ENCODE data around the gene SNTA1. TPM values are rescaled to one million over a fixed set of nuclear protein-coding genes. Genes with fewer than 3 reads are reported as not detected.
"Not testable (repeated sequence)": the region's sequence is repeated elsewhere in the genome, so short reads cannot be mapped to it uniquely, and the experiment has no call there.

The SNTA1 gene
- polyA plus RNA-seq (2013, experiment 1 of 2; ENCODE audit: insufficient read length), result 25.9 TPM
- 35.4 TPM for polyA plus RNA-seq (2013, experiment 2 of 2; ENCODE audit: insufficient read length)

DNA sequence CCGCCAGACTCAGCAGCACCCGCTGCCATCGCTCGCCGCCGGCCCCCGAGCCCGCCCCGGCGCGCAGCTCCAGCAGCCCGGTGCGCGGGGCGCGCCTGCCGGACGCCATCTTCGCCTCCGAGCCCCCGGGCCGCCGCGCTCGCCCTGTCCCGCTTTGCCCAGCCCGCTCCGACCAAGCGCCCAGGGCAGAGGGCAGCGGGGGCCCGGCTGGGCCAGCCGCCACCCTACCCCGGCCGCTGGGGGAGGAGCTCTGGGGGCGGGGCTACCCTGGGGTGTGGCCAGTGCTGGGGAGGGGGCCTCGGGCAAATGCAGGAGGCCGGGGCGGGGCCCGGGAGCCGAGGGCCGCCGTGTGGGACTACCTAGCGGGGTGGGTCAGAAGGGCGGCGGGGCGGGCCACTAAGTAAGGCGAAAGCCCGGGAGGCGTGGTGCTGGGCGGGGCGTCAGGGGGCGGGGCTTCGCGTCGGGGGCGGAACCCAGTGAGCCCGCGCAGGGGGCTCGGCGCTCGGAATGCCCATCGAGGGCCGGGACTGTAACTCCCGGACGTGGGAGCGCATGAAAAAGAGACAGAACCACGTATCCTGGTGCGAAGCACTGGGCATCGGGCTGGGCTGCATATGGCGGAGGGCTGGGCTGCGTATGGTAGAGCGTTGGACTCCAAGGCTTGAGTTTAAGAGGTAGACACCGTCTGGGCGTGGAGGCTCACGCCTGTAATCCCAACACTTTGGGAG lies at the start of gene SNTA1:
SNTA1 (minus strand) TSS at position 252 of the 728 bp plus-strand sequence; CDS start at position 109, 143 bp downstream.
- DNase-seq, result peak; percentile 85

DNA sequence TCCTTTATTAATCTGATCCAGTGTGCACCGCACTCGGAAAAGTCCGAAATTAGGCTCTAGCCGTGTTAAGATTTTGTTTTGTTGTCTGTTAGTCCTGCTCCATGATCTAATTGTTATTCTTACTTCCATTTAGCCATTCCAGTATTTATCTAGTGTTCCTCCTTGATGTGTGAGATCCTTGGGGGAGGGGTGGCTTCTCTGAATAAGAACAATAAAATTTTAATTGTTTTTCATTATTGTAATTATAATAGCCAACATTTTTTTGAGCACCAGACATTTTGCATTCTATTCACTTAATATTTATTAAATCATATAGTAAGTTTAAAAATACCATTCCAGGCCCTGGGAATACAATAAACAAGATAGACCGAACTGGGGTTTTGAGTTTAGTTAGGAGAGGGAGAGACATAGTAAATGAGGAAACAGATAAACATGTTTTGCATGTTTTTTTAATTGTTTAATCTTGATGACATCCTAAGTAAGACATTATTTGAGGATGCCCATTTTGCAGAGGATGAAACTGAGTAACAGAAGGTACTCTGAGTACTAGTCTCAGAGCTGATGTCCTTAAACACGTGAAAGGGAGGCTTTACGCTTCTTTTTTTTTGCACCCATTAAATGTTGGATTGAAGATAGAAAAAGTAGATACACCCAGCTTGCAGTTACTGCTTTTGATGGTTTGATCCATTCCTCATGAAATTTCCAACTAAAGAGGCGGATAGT lies 47.5 kb upstream of the SNTA1 start:
- no peak for DNase-seq

DNA sequence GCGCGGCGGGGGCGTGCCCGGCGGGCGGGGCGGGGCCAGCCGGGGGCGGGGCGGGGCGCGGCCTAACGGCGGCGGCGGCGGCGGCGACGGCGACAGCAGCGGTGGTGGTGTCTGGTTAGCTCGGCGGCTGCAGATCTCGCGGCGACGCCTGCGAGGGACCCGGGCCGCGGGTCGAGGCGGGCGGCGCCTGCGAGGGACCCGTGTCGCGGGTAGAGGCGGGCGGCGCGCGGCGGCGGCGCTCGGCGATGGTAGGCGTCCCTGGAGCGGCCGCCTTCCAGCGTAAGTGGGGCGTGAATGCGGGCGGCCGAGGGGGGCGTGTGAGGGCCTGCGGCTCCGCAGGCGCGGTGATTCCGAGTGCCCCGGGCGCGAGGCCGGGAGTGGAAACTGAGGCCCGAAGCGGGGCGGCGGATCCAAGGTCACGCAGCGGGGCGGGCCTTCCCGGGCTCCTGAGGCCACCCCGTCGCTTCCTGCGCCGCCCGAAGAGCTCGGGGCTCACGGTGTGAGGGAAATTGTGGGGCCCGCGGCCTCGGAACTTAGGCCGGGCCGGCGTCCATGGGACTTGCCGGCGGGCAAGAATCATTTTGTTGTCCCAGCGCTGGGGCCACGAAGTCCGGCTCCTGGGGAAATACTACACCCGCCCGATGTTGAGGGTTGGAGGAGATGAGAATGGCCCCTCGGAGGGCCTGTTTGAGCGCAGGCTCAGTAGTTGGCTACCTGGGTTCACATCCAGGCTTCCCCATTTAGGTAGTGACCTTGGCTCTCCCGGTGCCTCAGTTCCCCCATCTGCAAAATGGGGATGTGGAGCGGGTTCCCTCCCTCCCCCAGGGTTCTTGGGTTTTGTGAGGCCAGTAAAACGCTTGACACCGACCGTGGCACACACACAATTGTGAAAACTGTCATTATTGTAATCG lies 46.7 kb upstream of the SNTA1 start, which contains the start of gene CBFA2T2:
CBFA2T2 (plus strand) TSS at position 74 of the 911 bp plus-strand sequence; CDS start at position 246, 172 bp downstream.
- DNase-seq, result no peak

DNA sequence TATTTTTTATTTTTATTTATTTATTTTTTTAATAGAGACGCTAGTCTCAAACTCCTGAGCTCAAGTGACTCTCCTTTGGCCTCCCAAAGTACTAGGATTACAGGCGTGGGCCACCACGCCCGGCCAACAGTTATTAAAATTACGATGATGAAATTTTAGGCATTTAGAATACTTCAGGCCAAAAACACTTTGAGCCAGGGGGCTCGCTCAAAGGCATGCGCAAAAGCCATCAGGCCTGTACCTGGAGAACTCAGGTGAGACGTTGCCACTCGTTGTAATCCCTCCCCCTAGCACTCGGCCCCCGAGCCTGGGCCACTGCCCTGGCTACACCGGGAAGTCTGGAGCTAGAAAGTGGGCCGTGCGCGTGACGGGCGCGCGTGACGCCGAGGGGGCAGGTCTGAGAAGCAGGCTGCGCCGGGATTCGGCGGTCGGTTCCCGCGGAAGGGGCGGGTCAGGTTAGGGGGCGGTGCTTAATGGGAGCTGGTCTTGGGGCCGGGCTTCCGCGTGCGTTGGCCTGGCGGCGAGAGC lies 46.0 kb upstream of the SNTA1 start:
- peak; percentile 96 for DNase-seq

DNA sequence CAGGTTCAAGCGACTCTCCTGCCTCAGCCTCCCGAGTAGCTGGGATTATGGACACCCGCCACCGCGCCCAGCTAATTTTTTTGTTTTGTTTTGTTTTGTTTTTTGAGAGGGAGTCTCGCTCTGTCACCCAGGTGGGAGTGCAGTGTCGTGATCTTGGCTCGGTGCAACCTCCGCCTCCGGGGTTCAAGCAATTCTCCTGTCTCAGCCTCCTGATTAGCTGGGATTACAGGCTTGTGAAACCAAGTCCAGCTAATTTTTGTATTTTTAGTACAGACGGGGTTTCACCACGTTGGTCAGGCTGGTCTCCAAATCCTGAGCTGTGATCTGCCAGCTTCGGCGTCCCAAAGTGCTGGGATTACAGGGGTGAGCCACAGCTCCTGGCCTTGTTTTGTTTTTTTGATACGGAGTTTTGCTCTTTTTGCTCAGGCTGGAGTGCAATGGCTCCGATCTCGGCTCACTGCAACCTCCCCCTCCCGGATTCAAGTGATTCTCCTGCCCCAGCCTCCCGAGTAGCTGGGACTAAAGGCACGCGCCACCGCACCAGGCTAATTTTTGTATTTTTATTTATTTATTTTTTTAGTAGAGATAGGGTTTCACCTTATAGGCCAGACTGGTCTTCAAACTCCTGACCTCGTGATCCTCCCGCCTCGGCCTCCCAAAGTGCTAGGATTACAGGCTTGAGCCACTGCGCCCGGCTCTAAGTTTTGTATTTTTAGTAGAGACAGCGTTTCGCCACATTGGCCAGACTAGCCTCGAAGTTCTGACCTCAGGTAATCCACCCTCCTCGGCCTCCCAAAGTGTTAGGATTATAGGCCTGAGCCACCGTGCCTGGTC lies 45.3 kb upstream of the SNTA1 start:
- DNase-seq, result not testable (repeated sequence)

DNA sequence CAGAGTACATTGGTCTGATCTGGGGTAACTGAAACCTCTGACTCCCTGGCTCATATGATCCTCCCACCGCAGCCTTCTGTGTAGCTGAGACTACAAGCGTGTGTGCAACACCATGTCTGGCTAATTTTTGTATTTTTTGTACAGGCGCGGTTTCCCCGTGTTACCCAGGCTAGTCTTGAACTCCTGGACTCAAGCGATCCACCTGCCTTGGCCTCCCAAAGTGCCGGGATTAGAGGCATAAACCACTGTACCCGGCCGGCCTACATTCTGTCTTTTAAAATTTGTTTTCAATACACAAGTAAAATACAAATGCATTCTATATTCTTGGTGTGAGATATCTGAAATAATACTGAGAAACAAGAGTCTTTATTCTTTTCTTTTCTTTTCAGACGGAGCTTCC lies 44.6 kb upstream of the SNTA1 start:
- DNase-seq, result no peak

DNA sequence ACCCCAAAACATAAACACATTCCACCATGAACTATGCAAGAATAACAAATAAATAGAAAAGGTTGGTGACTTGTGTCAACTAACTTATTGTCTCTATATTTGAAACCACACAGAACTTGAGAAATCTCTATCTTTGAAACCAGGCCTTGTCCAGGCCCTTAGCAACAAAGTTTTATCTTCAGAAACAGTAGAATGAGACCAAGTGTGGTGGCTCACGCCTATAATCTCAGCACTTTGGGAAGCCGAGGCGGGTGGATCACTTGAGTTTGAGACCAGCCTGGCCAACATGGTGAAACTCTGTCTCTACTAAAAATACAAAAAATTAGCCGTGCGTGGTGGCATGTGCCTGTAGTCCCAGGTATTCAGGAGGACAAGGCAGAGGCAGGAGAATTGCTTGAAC lies 39.6 kb upstream of the SNTA1 start:
- DNase-seq, result not testable (repeated sequence)

DNA sequence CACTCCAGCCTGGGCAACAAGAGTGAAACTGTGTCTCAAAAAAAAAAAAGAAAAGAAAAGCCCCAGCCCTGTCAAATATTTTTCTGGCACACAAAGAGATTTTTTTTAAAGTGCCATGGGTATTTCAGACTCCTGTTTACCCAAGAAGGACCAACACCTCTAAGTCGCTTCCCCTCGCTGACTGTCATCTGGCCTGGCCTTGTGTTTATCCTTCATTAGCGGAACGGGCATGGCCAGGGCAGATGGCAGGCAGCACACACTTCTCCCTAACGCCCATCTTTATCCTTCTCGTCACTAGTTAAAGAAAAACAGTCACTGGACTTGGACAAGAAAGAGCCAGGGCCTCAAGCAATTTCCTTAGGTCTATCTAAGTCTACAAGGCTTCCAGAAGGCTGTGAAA lies 39.0 kb upstream of the SNTA1 start:
- no peak for DNase-seq

DNA sequence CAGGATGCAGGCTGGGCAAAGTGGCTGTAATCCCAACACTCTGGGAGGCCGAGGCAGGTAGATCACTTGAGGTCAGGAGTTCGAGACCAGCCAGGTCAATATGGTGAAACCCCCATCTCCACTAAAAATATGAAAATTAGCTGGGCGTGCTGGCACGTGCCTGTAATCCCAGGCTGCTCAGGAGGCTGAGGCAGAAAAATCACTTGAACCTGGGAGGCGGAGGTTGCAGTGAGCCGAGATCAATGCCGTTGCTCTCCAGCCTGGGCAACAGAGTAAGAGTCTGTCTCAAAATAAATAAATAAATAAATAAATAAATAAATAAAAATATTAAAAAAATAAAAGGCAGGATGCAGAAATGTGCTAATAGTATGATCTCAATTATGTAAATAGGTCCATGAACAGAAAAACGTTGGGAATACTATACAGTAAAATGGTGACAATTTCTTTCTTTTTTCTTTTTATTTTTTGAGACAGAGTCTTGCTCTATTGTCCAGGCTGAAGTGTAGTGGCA lies 37.9 kb upstream of the SNTA1 start:
- DNase-seq, result no peak

DNA sequence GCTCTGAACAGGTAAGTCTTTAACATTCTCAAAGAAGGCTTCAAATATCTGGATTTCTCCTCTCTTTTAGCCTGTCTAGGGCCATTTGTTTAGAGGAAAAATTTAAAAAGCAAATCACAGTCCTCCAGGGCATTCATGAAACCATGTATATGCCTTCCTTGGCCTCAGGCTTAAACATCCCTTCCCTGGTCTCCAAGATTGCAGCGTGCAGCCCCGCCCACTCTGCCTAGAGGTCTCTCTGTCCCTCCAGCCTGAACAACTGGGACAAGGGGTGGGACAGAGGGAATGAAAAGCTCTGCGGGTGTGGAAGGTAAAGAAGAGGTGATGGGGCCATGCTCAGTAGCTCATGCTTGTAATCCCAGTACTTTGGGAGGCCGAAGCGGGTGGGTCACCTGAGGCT lies 36.5 kb upstream of the SNTA1 start:
- no peak for DNase-seq

DNA sequence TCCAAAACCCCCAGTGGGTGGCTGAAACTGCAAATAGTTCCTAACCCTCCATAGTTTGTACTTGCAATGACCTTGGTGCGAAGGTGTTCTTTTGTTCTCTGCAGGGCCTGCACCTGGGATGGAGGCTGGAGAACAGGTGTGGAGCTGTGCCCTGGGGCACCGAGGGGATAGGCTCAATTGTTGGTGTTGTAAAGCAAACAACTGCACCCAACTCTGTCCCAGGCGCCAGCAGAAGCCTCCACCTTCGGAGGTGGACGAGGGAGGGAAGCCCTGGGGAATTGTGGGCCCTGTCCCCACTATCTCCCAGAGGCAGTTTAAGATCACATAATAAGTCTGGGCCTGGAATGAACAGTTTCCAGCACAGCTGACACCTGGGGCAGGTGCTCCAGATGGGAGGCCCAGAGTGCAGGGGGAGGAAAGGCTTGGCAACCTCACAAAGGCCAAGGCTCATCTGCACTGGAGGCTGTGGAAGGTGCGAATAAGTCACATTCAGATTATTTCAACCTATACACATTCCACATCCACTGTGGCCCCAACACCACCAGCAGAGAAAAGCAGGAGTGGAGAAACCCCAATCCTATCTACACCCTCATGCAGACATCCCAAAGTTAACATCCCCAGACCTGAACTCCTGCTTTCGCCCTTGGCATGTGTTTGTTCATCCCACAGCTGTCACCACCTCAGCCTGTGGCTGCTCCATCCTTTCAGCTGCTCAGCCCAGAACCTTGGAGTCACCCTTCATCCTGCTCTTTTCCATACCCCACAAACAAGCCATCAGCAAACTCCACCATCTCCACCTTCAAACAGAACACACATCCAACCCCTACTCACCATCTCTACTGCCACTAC lies 34.0 kb upstream of the SNTA1 start:
- DNase-seq, result no peak

DNA sequence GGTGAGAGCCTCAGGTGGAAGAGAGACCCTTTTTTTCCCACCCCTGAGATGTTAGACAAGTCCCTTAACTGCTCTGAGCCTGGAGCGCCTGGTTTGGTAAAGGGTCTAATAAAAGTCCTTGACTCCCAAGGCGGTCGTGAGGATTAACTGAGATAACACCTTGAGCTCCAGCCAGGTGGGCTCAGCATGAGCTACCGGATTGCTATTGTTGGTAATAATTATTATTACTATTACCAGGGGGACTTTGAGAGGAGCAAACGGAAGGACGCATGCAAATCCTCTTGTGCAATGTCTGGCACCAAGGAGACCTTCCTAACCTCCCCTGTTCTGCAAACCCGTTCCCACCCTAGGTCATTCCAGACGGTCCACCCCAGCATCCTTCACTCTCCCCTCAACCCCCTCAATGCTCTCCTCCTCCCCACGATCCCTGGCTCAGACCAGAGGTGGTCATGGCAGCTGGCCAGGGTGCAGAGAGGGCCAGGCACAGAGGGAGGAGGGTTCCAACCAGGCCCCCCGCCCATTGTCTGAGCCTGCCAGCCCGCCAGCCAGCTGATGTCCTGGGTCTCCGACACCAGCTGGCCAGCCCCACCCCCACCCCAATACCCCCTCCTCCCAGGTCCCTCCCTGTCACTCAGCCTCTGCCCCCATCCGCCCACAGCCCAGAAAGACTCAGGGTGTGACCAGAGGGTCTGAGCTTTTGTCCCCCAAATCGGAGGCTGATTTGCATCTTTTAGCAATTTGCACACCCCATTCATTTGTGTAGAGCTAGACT lies 32.0 kb upstream of the SNTA1 start:
- DNase-seq, result no peak

DNA sequence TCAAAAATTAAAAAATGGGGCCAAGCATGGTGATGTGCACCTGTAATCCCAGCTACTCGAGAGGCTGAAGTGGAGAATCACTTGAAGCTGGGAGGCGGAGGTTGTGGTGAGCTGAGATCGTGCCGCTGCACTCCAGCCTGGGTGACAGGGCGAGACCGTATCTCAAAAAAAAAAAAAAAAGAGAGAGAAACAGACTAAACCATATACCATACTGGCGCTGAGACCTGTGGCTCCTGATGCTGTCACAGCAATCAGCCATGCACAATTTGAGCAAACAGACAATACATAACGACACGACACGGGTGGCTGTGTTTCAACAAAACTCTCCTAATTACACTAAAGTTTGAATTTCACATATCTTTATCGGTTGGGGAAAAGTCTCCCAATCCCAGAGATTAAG lies 31.4 kb upstream of the SNTA1 start:
- no peak for DNase-seq

DNA sequence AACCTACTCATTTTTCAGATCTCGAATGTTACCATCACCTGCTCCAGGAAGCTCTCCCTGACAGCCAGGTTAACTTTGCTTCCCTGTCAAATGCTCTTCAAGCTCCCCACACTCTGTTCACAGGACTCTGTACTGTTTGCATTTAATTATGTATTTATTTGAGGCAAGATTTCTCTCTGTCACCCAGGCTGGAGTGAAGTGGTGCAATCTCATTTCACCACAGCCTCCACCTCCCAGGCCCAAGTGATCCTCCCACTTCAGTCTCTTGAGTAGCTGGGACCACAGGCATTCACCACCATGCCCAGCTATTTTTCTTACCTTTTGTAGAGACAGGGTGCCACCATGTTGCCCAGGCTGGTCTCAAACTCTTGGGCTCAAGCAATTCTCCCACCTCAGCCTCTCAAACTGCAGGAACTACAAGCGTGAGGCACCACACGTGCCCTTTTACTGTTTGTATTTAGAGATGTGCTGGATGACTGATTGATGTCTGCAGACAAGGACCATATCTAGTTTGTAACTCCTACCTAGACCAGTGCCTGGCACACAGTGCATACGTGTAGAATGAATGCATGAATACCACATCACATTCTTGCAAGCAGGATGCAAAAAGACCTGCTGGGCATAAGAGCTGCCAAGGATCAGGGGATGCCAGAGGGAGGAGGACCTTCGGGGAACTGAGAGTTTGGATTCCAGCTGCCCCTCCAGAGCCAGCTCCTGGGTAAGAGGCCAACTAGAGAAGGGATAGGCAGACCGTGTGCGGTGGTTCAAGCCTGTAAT lies 30.7 kb upstream of the SNTA1 start:
- no peak for DNase-seq

DNA sequence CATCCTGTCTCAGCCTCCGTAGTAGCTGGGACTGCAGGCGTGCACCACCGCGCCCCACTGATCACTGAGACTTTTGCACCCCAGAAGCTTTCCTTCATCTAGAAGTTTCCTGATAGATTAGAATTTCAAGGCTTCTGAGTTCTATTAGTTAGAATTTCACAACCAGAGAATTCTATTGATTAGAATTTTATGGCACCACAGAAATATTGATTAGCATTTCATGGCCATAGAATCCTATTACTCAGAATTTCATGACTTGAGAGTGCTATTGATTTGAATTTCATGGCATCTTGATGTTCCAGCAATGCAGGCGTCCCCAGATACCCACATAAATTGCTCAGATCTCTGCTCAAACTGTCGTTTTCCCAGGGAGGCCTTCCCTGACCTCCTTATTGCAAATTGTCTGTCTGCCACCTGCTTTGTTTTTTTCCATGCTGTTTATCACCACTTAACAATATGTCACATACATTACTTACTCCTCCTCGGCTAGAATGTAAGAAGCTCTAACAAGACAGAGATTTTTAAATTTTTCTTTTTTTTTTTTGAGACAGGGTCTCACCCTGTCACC lies 29.4 kb upstream of the SNTA1 start:
- DNase-seq, result no peak

DNA sequence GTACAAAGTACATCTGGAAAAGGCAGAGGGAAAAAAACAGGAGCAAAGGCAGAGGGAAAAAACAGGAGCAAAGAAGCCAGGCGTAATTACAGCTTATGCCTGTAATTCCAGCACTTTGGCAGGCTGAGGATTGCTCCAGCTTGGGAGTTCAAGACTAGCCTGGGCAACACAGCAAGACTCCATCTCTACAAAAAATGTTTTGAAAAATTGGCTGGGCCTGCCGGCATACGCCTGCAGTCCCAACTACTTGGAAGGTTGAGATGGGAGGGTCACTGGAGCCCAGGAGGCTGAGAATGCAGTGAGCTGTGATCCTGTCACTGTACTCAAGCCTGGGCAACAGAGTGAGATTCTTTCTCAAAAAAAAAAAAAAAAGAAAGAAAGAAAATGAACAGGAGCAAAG lies 27.3 kb upstream of the SNTA1 start:
- no peak for DNase-seq

DNA sequence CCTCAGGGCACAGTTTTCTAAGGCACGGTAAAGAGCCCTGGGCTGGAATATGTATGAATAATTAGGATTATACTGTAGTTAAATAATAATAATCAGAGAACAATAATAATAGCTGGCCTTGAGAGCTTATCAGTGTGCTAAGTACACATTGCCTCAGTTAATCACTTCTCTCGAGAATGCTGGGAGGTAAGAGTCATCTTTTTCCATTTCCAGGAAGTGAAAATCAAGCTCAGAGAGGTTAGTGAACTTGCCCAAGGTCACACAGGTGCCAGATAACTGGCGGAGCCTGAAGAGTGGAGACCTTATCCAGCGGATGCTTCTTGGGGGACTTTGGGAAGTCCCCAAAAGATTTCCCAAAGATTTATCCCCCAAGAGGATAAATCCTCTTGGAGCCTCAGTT lies 26.9 kb upstream of the SNTA1 start:
- DNase-seq, result no peak

DNA sequence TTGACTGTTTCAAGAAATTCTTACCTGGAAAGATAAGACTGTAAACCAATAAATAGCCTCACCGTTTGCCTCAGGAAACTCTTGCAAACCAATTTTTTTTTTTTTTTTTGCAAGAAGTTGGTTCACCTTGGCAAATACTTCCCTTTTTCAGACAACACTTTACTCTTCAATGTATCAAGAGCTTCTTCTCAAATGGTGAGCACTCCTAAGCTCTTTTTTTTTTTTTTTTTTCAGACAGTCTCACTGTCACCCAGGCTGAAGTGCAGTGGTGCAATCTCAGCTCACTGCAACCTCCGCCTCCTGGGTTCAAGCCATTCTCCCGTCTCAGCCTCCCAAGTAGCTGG lies 22.7 kb upstream of the SNTA1 start:
- no peak for DNase-seq

All from fibroblast of skin of back (primary cell).